Calu3 (cell line): Measurements from ENCODE around the gene PSMD14. TPM values are rescaled to one million over a fixed set of nuclear protein-coding genes. Genes with fewer than 3 reads are reported as not detected.
A peak's percentile ranks its signal among the peaks of the same experiment; 100 is the strongest.
"Not testable (repeated sequence)": the region's sequence is repeated elsewhere in the genome, so short reads cannot be mapped to it uniquely, and the experiment has no call there.

Source experiments
- BruUV-seq: library from RNA; stranded (reverse); fragments of 400-500 nt; replicated peaks from 2 replicates; lab custom pipeline; 2021; lab: Mats Ljungman, UMichigan
- CTCF ChIA-PET: fragments of 300-600 bp; sonication (Branson Sonifier 250); formaldehyde crosslinking; loops from one replicate; lab custom pipeline; 2022; ENCODE audit warnings: antibody characterized with exemption; lab: Charles Lee
- DNase-seq: peaks from one replicate; pipeline ENCODE4 v3.0.0; 2022
- H3K27ac Mint-ChIP-seq: one replicate; pipeline ENCODE4 v1.8.0; 2022; ENCODE audit warnings: mixed read lengths; ENCODE audit not compliant: unreplicated experiment
- H3K27me3 Mint-ChIP-seq: one replicate; pipeline ENCODE4 v1.8.0; 2022; ENCODE audit warnings: mixed read lengths; ENCODE audit not compliant: unreplicated experiment
- H3K36me3 Mint-ChIP-seq: one replicate; pipeline ENCODE4 v1.8.0; 2022; ENCODE audit warnings: mild to moderate bottlenecking, moderate library complexity, mixed read lengths; ENCODE audit not compliant: insufficient read depth, unreplicated experiment
- H3K4me1 Mint-ChIP-seq: one replicate; pipeline ENCODE4 v1.8.0; 2022; ENCODE audit warnings: mild to moderate bottlenecking, low read depth, mixed read lengths; ENCODE audit not compliant: unreplicated experiment
- H3K4me3 Mint-ChIP-seq: one replicate; pipeline ENCODE4 v1.8.0; 2022; ENCODE audit warnings: mild to moderate bottlenecking, low read depth, moderate library complexity, mixed read lengths; ENCODE audit not compliant: unreplicated experiment
- H3K9me3 Mint-ChIP-seq: one replicate; pipeline ENCODE4 v1.8.0; 2022; ENCODE audit warnings: low read depth, mixed read lengths; ENCODE audit not compliant: unreplicated experiment
- CTCF ChIP-seq: fragments of 200-600 bp; IDR thresholded peaks from one replicate; pipeline ENCODE4 v1.8.0; 2022; ENCODE audit warnings: antibody characterized with exemption; ENCODE audit not compliant: unreplicated experiment
- intact Hi-C: fragments of 100-400 bp; cut with micrococcal nuclease; formaldehyde crosslinking; loops from one replicate; pipeline ENCODE4 v1.10.0; 2022; ENCODE audit not compliant: unreplicated experiment
- total RNA-seq: library from RNA; stranded (reverse); gene quantifications from 2 replicates; pipeline ENCODE4 v1.2.3, GENCODE V29; 2022

Gene PSMD14
- total RNA-seq, 1 experiment from 2014 or later: 97.4 TPM

- H3K4me1 Mint-ChIP-seq, H3K36me3 Mint-ChIP-seq, BruUV-seq, H3K27ac Mint-ChIP-seq, intact Hi-C loops, H3K27me3 Mint-ChIP-seq, H3K4me3 Mint-ChIP-seq, CTCF ChIA-PET, DNase-seq, H3K9me3 Mint-ChIP-seq: not testable (repeated sequence)
These were observed 28.9 kb upstream of the PSMD14 start for GRCh38 chr2:161279230-161279815.

- CTCF ChIA-PET, H3K9me3 Mint-ChIP-seq, H3K36me3 Mint-ChIP-seq, H3K27ac Mint-ChIP-seq, H3K27me3 Mint-ChIP-seq, H3K4me1 Mint-ChIP-seq, intact Hi-C loops, H3K4me3 Mint-ChIP-seq, BruUV-seq: not testable (repeated sequence)
- peak; percentile 11 for DNase-seq
These were observed 27.3 kb upstream of the PSMD14 start for GRCh38 chr2:161280906-161281323.

GRCh38 chr2:161281615-161282310 lies 26.5 kb upstream of the PSMD14 start:
- intact Hi-C loops, BruUV-seq, H3K4me3 Mint-ChIP-seq: not testable (repeated sequence)

GRCh38 chr2:161282311-161282644 lies 25.9 kb upstream of the PSMD14 start:
- not testable (repeated sequence) for BruUV-seq

More at GRCh38 chr2:161281615-161282310, 26.5 kb upstream of the PSMD14 start:
- H3K36me3 Mint-ChIP-seq, H3K27ac Mint-ChIP-seq, CTCF ChIA-PET, H3K4me1 Mint-ChIP-seq, DNase-seq, H3K27me3 Mint-ChIP-seq, H3K9me3 Mint-ChIP-seq: not testable (repeated sequence)

DNA sequence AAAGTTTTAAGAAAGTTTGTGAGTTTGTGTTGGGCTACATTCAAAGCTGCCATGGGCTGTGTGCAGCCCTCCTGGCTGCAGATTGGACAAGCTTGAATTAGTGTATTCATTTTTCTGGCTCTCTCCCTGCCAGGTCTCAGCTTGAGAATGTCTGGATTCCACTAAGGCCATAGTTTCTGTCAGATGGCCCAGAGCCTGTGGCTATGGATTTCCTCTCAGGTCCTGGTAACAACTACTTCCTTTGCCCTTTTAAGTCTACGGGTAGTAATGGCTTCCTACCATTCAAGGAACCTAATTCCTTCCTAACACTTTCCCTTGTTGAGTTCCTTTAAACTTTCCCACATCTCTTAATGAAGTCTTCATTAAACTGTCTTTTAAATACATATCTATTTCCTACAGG lies 24.3 kb upstream of the PSMD14 start:
- CTCF ChIA-PET: no interaction called here

More at GRCh38 chr2:161282311-161282644, 25.9 kb upstream of the PSMD14 start:
- H3K27ac Mint-ChIP-seq, H3K9me3 Mint-ChIP-seq, DNase-seq, H3K36me3 Mint-ChIP-seq, H3K4me1 Mint-ChIP-seq, intact Hi-C loops, H3K4me3 Mint-ChIP-seq, H3K27me3 Mint-ChIP-seq, CTCF ChIA-PET: not testable (repeated sequence)

More for the DNA sequence above, 24.3 kb upstream of the PSMD14 start:
- H3K4me3 Mint-ChIP-seq: no peak overlapping the region
- no peaks in the 10 kb centered on the region for H3K36me3 Mint-ChIP-seq
- no peak for TF ChIP-seq CTCF
- no peaks in the 10 kb centered on the region for H3K9me3 Mint-ChIP-seq
- intact Hi-C loops: no loop called here
- no peak for DNase-seq
- no peaks in the 10 kb centered on the region for H3K4me1 Mint-ChIP-seq
- H3K27ac Mint-ChIP-seq: no peak overlapping the region
- peaks cover 14% of the 10 kb centered on the region for H3K27me3 Mint-ChIP-seq
- no TSS peak for BruUV-seq
